ENCODE results near the gene RAD9A.
A peak's percentile ranks its signal among the peaks of the same experiment; 100 is the strongest.

RAD9A gene

GRCh38 chr11:67392183-67392715 lies 463 bp downstream of the RAD9A start:
- H3K36me3 ChIP-seq = peaks cover 0 to 34% (median 13%) of the 10 kb centered on the region in 3 donors
- peak overlapping the region; percentile 78 for H3K27ac ChIP-seq
- H3K4me1 ChIP-seq = peaks cover 0 to 20% (median 18%) of the 10 kb centered on the region in 4 donors
- DNase-seq = no peak
- H3K4me3 ChIP-seq = peak overlapping the region; percentile 78 to 81
- no peaks in the 10 kb centered on the region for H3K27me3 ChIP-seq
- no peaks in the 10 kb centered on the region for H3K9me3 ChIP-seq
- no peak for TF ChIP-seq CTCF (IDR thresholded peaks at IDR 0.05)
- intact Hi-C loops (cut with DNase I; ENCODE audit: low total_unique reads) = no loop called here

GRCh38 chr11:67393437-67393836 lies 1.7 kb downstream of the RAD9A start:
- no peak overlapping the region for H3K4me3 ChIP-seq
- peaks cover 11 to 45% (median 25%) of the 10 kb centered on the region in 3 donors for H3K36me3 ChIP-seq
- no peaks in the 10 kb centered on the region for H3K9me3 ChIP-seq
- intact Hi-C loops (cut with DNase I; ENCODE audit: low total_unique reads) = no loop called here
- no peak for TF ChIP-seq CTCF (IDR thresholded peaks at IDR 0.05)
- H3K4me1 ChIP-seq = peaks cover 0 to 25% (median 18%) of the 10 kb centered on the region in 4 donors
- H3K27me3 ChIP-seq = no peaks in the 10 kb centered on the region
- no peak for DNase-seq
- no peak overlapping the region for H3K27ac ChIP-seq

GRCh38 chr11:67393990-67394389 lies 2.2 kb downstream of the RAD9A start:
- peaks cover 16 to 51% (median 31%) of the 10 kb centered on the region in 3 donors for H3K36me3 ChIP-seq
- H3K4me1 ChIP-seq = peaks cover 0 to 26% (median 19%) of the 10 kb centered on the region in 4 donors
- no peak for TF ChIP-seq CTCF (IDR thresholded peaks at IDR 0.05)

GRCh38 chr11:67395555-67396258 lies 3.9 kb downstream of the RAD9A start:
- Histone ChIP-seq H3K4me1 (peaks cover 0 to 38% (median 32%) of the 10 kb centered on the region in 4 donors), H3K27ac (no peak overlapping the region), H3K4me3 (no peak overlapping the region), H3K9me3 (no peaks in the 10 kb centered on the region), H3K27me3 (no peaks in the 10 kb centered on the region), H3K36me3 (peaks cover 21 to 61% (median 43%) of the 10 kb centered on the region in 3 donors)
- TF ChIP-seq CTCF (IDR thresholded peaks at IDR 0.05) = no peak
- intact Hi-C loops (cut with DNase I; ENCODE audit: low total_unique reads) = no loop called here
- no peak for DNase-seq

More at GRCh38 chr11:67393990-67394389, 2.2 kb downstream of the RAD9A start:
- Histone ChIP-seq H3K27me3 (no peaks in the 10 kb centered on the region), H3K9me3 (no peaks in the 10 kb centered on the region), H3K4me3 (no peak overlapping the region), H3K27ac (no peak overlapping the region)
- no peak for DNase-seq
- intact Hi-C loops (cut with DNase I; ENCODE audit: low total_unique reads) = no loop called here

GRCh38 chr11:67396259-67396581 lies 4.4 kb downstream of the RAD9A start:
- TF ChIP-seq CTCF (IDR thresholded peaks at IDR 0.05) = no peak
- no peak overlapping the region for H3K27ac ChIP-seq
- intact Hi-C loops (cut with DNase I; ENCODE audit: low total_unique reads) = no loop called here
- DNase-seq = no peak
- peaks cover 21 to 61% (median 43%) of the 10 kb centered on the region in 3 donors for H3K36me3 ChIP-seq
- H3K27me3 ChIP-seq = no peaks in the 10 kb centered on the region
- no peaks in the 10 kb centered on the region for H3K9me3 ChIP-seq
- H3K4me3 ChIP-seq = no peak overlapping the region
- peaks cover 0 to 36% (median 29%) of the 10 kb centered on the region in 4 donors for H3K4me1 ChIP-seq

Data from tibial artery (tissue), 4 donors.